Measurements from ENCODE around the gene NCAPH2. TPM values are rescaled to one million over a fixed set of nuclear protein-coding genes. Genes with fewer than 3 reads are reported as not detected.

Gene NCAPH2
- total and polyA plus RNA-seq, 2 of the 8 experiments (the other 6 are each of a cell fraction or from before 2014, with no cell fraction given), result 62.2 to 81.6 TPM

DNA sequence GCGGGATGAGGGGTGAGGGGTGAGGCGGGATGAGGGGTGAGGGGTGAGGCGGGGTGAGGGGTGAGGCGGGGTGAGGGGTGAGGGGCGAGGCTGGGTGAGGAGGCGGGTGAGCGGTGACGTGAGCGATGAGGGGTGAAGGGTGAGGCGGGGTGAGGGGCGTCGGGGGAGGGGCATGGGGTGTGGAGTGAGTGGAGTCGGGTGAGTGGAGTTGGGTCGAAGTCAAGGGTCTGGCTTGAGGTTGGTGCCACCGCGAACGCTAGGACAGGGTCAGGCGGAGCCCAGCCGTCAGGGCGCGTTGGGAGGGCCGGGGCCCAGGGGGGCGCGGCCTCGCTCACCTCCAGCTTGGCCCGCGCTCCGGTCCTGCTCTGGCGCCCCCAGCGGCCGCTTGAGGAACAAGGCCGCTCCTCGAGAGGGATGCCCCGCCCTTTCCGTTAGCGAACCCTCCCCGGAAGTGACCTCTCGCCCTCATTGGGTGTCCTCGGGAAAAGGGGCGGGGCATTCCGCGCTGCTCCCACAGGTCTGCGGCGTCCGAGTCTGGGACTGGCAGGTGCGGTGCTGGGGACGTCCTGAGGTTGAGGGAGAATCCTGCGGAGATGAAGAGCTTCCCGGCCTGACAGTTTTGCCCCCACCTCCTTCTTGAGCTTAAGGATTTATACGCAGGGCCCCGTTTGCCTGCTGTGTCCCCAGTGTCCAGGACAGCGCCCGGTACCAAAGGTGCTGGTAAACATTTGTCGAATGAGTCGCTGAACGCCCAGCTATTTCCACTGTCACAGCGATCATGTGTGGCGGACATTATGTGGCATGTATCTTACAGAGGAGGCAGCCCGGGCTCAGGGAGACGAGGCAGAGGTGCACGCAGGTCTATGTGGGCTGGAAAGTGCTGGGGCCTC is 54.7 kb downstream of the NCAPH2 start, which contains the start of gene SYCE3:
SYCE3 (minus strand) TSS at position 397 of the 890 bp plus-strand sequence. CDS start 6,514 bp downstream, outside the sequence.
- Histone ChIP-seq H3K56ac (replicated peaks; ENCODE audit: insufficient read length, low read depth, low read length) (no peak within 1 kb of the TSS), H4K91ac (replicated peaks; ENCODE audit: insufficient read length, low read length) (no peak within 1 kb of the TSS), H4K20me1 (replicated peaks in 1 of 2; ENCODE audit: control insufficient read depth in 1 of 2, insufficient read depth in 2 of 2, low read length in 2 of 2) (no peaks in the 10 kb centered on the region), H2BK12ac (ENCODE audit: low read depth, low read length) (0 out of 2 replicates have a peak within 1 kb of the TSS, but pooled peaks have one; percentile 19), H3K79me2 (ENCODE audit: control insufficient read depth in 1 of 2, insufficient read depth in 2 of 2, low read length in 2 of 2) (no peaks in the 10 kb centered on the region), H3K18ac (ENCODE audit: extremely low read depth, low read length) (no peak within 1 kb of the TSS; the same call in 1 of the 2 replicates), H3K4me1 (replicated peaks in 1 of 4; ENCODE audit: control insufficient read depth in 3 of 4, insufficient read depth in 4 of 4, low read length in 3 of 4) (peaks cover 0 to 3% (median 0%) of the 10 kb centered on the region in 4 experiments; a peak in 2 of 7 replicates), H3K23ac (ENCODE audit: insufficient read length) (no peak within 1 kb of the TSS), H2BK15ac (ENCODE audit: low read length) (no peak within 1 kb of the TSS), H3K4me2 (ENCODE audit: insufficient read depth in 1 of 2, low read depth in 2 of 2, low read length in 2 of 2) (peak within 1 kb of the TSS; percentile 72 to 95), H3K9ac (replicated peaks in 1 of 4; ENCODE audit: extremely low read depth in 1 of 4, low read depth in 3 of 4, low read length in 3 of 4) (peak within 1 kb of the TSS in 1 of 4 experiments; percentile 8; a peak in 1 of 7 replicates), H3K4ac (replicated peaks; ENCODE audit: insufficient read length, low read depth, low read length) (no peak within 1 kb of the TSS), H3K27me3 (replicated peaks in 1 of 4; ENCODE audit: control insufficient read depth in 3 of 4, extremely low read depth in 1 of 4, insufficient read depth in 3 of 4, low read length in 3 of 4) (peaks cover 0 to 5% (median 3%) of the 10 kb centered on the region in 4 experiments; a peak in 5 of 7 replicates), H3K27ac (ENCODE audit: low read depth, low read length) (no peak within 1 kb of the TSS), H3K79me1 (ENCODE audit: low read depth, low read length) (no peaks in the 10 kb centered on the region), H3K23me2 (ENCODE audit: low read depth, low read length) (peaks cover 3% of the 10 kb centered on the region; the same call in 1 of the 2 replicates), H2AK5ac (ENCODE audit: low read depth, low read length) (no peak within 1 kb of the TSS), H2BK5ac (ENCODE audit: low read depth, low read length) (no peak within 1 kb of the TSS), H3K9me3 (ENCODE audit: insufficient read depth in 2 of 2, low read depth in 1 of 2, low read length in 1 of 2) (no peaks in the 10 kb centered on the region), H3K4me3 (ENCODE audit: extremely low read depth in 1 of 4, insufficient read depth in 2 of 4, low read depth in 3 of 4, low read length in 4 of 4) (peak within 1 kb of the TSS; percentile 33 to 77 (median 71); a peak in 7 of 8 replicates), H3K14ac (ENCODE audit: insufficient read length) (no peak within 1 kb of the TSS), H2BK20ac (ENCODE audit: low read length) (no peak within 1 kb of the TSS), H4K8ac (ENCODE audit: extremely low read depth, insufficient read depth, low read length) (no peak within 1 kb of the TSS; the same call in 1 of the 2 replicates), H3K36me3 (ENCODE audit: control insufficient read depth in 2 of 4, insufficient read depth in 4 of 4, low read length in 3 of 4) (no peaks in the 10 kb centered on the region; a peak in 1 of 8 replicates), H2AFZ (ENCODE audit: low read length) (peak within 1 kb of the TSS; percentile 47; the same call in 1 of the 2 replicates), H4K5ac (ENCODE audit: insufficient read length, low read depth, low read length) (no peak within 1 kb of the TSS), H2BK120ac (replicated peaks; ENCODE audit: low read depth, low read length) (no peak within 1 kb of the TSS)
- 3% methylated on average over 25 of the region's 61 CpGs; no CpG with 5 or more reads in 1 of the 2 experiments for WGBS, 2 experiments (ENCODE audit: extremely low coverage in 1 of 2, insufficient coverage in 1 of 2, insufficient read length in 1 of 2, insufficient replicate concordance in 2 of 2, low coverage in 1 of 2, low lambda C conversion rate in 2 of 2, missing lambda C conversion rate in 1 of 2)
- FAIRE-seq (no peak), DNase-seq (ENCODE audit: low read depth in 1 of 2, low spot score in 2 of 2) (peak; percentile 88 to 100)
- CTCF ChIA-PET (ENCODE audit: partially characterized antibody), result interaction anchor here (0.6 to 4.8 kb wide), 34 partner anchors 10 to 344 kb away, joined by 3 to 84 read pairs (median 4); partner anchors contain the start of genes CPT1B, KLHDC7B, SCO2 and SHANK3
- POLR2A ChIA-PET (ENCODE audit: partially characterized antibody), result interaction anchor here (1.4 to 5.4 kb wide), 4 partner anchors 10 to 37 kb away, joined by 7 to 37 read pairs (median 12); partner anchors contain the start of genes CHKB, CPT1B and SCO2
- TF ChIP-seq, protein P1, sequence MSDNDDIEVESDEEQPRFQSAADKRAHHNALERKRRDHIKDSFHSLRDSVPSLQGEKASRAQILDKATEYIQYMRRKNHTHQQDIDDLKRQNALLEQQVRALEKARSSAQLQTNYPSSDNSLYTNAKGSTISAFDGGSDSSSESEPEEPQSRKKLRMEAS (IDR thresholded peaks at IDR 0.05), result peak; percentile 51
- TF ChIP-seq HDAC2 (IDR thresholded peaks at IDR 0.05; ENCODE audit: borderline replicate concordance in 1 of 2, low read depth in 2 of 2, low read length in 2 of 2) (no peak), CTCF (IDR thresholded peaks at IDR 0.05; ENCODE audit: control extremely low read depth in 1 of 3, insufficient read depth in 1 of 3, low read depth in 1 of 3, low read length in 3 of 3) (peak; percentile 81 to 88 (median 84)), SP1 (IDR thresholded peaks at IDR 0.05; ENCODE audit: low read depth, low read length) (peak; percentile 54; the same call in 1 of the 2 replicates), GABPA (IDR thresholded peaks at IDR 0.05; ENCODE audit: borderline replicate concordance, insufficient read depth, low read length) (peak; percentile 69; the same call in 1 of the 2 replicates), PHF8 (conservative IDR thresholded peaks at IDR 0.05; ENCODE audit: low read depth, low read length) (no peak)

Measured in H1 (cell line).